ENCODE measurements around the gene CDCP2. TPM values are rescaled to one million over a fixed set of nuclear protein-coding genes. Genes with fewer than 3 reads are reported as not detected.

CDCP2 gene
- total RNA-seq, 3 donors from 2014 or later: not detected

DNA sequence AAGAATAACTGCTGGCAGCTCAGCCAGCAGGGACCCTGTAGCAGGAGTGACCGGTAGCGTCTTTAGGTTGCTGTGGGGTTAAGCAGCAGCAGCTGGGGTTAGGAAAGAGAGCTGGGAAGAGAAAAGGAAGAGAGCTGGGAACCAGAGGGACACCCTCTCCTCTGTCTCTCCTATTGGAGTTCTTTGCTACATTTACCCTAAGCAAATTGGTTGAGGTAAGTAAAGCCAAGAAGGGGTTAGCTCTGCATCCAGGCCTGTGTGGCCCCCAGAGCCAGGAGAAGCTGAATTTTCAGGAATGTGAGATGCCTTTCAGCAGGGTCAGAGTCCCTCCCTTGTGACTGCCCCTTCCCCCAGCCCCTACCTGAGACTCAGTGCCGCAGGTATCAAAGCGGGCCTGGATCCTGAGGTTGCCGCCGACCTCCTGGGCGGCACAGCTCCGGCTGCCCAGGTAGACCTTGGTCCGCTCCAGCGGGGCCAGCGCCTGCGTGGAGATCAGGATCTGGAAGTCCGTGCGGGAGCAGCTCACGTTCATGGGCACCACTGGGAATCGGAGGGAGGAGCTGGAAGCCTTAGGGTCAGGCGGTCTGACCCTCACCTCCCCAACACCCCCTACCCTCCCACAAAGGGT is 16.4 kb downstream of the CDCP2 start:
- Mint-ChIP-seq H3K36me3 (ENCODE audit: insufficient read depth) (no peaks in the 10 kb centered on the region), H3K9me3 (no peaks in the 10 kb centered on the region), H3K4me3 (no peak overlapping the region), H3K4me1 (ENCODE audit: low read depth) (no peaks in the 10 kb centered on the region), H3K27me3 (ENCODE audit: low read depth) (no peaks in the 10 kb centered on the region)
- ATAC-seq (no peak), DNase-seq (no peak)

DNA sequence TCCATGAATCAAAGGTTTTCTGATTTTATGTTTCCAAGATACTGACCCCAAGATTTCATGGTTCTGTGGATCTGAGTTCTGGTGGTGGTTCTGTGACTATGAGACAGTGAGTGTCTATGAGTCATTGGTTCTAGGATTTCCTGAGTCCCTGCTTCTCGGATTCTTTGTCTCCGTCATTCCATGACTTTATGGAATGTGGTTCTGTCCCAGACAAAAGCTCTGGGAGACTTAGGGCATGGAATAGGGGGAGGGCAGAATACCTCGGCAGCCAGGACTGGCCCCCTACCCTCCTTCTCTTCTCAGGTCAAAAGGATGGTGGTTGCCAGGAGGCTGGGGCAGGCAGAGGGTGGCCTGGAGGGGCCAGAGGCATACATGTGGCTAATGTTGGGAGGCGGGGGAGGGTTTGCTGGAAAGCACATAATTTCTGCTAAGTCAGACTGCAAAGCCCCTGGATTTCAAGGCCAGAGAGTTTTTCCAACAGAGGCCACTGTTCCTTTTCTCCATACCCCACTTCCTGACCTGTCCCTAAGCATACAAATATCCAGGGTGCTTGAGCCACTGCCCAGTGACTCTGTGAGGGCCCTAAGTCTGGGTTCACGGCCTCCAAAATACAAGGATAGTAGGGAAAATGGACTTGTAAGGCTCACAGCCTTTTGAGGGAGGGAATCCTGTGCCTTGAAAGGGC is 17.2 kb downstream of the CDCP2 start:
- no peaks in the 10 kb centered on the region for H3K27me3 Mint-ChIP-seq (ENCODE audit: low read depth)
- no peak overlapping the region for H3K4me3 Mint-ChIP-seq
- ATAC-seq (no peak), DNase-seq (no peak)
- H3K9me3 Mint-ChIP-seq: no peaks in the 10 kb centered on the region
- no peaks in the 10 kb centered on the region for H3K4me1 Mint-ChIP-seq (ENCODE audit: low read depth)
- no peaks in the 10 kb centered on the region for H3K36me3 Mint-ChIP-seq (ENCODE audit: insufficient read depth)

DNA sequence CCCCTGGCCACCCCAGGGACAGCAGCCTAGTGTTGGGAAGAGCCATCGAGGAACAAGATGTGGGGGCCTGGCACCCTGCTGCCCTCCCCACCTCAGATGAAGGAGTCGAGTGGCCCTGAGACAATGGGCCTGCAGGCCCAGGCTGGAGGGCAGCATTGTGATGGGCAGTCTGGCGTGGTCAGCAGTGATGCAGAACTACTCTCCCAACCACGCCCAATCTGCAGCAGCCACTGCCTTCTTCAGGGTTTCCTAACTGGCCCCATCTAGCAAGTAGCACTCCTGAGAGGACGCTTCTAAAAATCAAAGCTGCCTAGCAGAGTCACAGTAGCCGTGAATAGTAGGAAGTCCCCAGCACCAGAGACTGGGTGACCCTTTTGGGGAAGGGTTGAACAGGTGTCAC is 18.5 kb downstream of the CDCP2 start:
- ATAC-seq (no peak), DNase-seq (no peak)
- no peaks in the 10 kb centered on the region for H3K27me3 Mint-ChIP-seq (ENCODE audit: low read depth)
- no peaks in the 10 kb centered on the region for H3K36me3 Mint-ChIP-seq (ENCODE audit: insufficient read depth)
- no peak overlapping the region for H3K4me3 Mint-ChIP-seq
- no peaks in the 10 kb centered on the region for H3K9me3 Mint-ChIP-seq
- no peaks in the 10 kb centered on the region for H3K4me1 Mint-ChIP-seq (ENCODE audit: low read depth)

DNA sequence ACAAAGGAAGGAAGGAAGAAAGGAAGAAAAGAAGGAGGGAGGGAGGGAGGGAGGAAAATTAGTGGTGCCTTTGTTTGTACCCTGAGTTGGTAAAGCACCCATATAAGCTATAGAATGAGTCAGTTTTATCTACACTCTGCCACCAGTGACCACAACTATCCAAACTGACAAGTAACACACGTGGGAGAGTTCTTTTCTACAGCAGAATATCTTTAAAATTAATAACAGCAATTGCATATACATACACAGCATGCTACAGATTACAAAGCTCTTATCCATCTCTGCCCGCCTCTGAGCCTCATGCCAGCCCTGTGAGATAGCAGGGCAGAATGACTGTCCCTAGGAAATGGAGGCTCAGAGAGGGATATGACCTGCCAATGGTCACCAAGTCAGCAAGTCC is 20.3 kb downstream of the CDCP2 start:
- Mint-ChIP-seq H3K9me3 (no peaks in the 10 kb centered on the region), H3K4me1 (ENCODE audit: low read depth) (no peaks in the 10 kb centered on the region), H3K27me3 (ENCODE audit: low read depth) (no peaks in the 10 kb centered on the region), H3K36me3 (ENCODE audit: insufficient read depth) (no peaks in the 10 kb centered on the region), H3K4me3 (no peak overlapping the region)
- DNase-seq: no peak
- no peak for ATAC-seq

DNA sequence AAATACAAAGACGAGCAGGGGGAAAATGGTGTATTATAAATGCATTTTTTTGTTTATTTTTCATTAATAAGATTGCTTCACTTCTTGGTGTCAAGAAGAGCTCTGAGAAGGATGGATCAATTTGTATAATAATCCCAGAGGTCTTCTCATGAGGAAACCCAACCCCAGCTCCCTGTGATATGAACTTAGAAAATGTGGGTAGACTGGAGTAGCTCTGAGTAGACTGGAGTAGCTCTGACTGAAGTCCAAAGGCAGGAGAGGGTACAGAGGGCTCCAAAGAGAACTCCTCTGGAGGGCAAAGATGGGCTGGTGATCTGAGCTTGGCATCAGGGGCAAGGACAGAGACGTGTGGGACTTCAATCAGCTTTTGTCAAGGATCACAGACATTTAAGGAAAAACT is 21.4 kb downstream of the CDCP2 start:
- no peak for DNase-seq
- no peak for ATAC-seq
- H3K27me3 Mint-ChIP-seq (ENCODE audit: low read depth): no peaks in the 10 kb centered on the region
- no peak overlapping the region for H3K4me3 Mint-ChIP-seq
- no peaks in the 10 kb centered on the region for H3K9me3 Mint-ChIP-seq
- no peaks in the 10 kb centered on the region for H3K4me1 Mint-ChIP-seq (ENCODE audit: low read depth)
- H3K36me3 Mint-ChIP-seq (ENCODE audit: insufficient read depth): no peaks in the 10 kb centered on the region

DNA sequence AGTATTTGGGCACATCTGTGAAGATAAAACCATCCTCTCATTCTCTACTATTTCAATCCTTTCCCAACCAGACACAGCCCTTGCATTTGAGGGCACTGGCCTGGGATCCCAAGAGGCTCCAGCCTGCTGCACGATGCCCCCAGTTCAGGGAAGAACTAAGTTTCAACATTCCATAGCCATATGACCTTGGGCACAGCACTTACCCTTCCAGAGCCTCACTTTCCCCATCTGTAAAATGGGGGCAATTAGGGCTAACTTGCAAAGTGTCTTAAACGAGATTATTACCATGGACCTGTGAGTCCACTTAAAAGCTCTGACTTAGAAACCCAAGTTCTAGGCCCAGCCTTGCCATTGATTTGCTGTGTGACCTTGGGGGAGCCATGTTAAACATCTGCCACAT is 22.9 kb downstream of the CDCP2 start:
- no peaks in the 10 kb centered on the region for H3K36me3 Mint-ChIP-seq (ENCODE audit: insufficient read depth)

DNA sequence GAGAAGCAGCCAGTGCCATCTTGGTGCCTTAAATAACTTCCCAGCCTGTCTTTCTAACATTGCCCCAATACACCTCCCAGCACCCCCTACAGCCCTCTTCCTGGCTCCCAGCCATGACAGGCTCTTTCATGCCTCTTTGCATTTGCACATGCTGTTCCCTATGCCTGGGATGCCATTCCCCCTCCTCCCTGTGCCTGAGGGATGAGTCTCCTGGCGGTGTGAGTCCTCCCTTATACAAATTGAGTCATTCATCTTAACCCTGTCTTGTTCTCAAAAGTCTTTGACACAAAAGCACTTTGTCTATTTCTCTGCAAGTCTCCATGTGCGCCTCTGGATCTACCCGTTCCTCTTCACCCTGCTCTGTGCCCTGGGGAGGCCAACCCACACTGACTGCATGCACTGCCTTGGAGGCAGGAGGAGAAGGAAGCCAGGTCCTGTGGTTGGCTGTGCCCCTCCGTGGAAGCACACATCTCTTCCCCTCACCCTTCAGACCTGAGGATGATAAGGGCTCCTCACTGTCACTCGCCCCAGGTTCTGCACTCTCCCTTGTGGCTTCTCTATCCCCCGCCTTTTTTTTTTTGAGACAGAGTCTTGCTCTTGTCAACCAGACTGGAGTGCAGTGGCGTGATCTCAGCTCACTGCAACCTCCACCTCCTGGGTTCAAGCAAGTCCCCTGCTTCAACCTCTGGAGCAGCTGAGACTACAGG is 25.1 kb downstream of the CDCP2 start:
- H3K9me3 Mint-ChIP-seq: no peaks in the 10 kb centered on the region
- H3K36me3 Mint-ChIP-seq (ENCODE audit: insufficient read depth): no peaks in the 10 kb centered on the region
- no peak for DNase-seq
- H3K27me3 Mint-ChIP-seq (ENCODE audit: low read depth): no peaks in the 10 kb centered on the region
- peaks cover 2% of the 10 kb centered on the region for H3K4me1 Mint-ChIP-seq (ENCODE audit: low read depth)
- H3K4me3 Mint-ChIP-seq: no peak overlapping the region
- ATAC-seq: no peak

More for the DNA sequence above, 22.9 kb downstream of the CDCP2 start:
- no peak overlapping the region for H3K4me3 Mint-ChIP-seq
- H3K4me1 Mint-ChIP-seq (ENCODE audit: low read depth): no peaks in the 10 kb centered on the region
- ATAC-seq (no peak), DNase-seq (no peak)
- no peaks in the 10 kb centered on the region for H3K27me3 Mint-ChIP-seq (ENCODE audit: low read depth)
- H3K9me3 Mint-ChIP-seq: no peaks in the 10 kb centered on the region

DNA sequence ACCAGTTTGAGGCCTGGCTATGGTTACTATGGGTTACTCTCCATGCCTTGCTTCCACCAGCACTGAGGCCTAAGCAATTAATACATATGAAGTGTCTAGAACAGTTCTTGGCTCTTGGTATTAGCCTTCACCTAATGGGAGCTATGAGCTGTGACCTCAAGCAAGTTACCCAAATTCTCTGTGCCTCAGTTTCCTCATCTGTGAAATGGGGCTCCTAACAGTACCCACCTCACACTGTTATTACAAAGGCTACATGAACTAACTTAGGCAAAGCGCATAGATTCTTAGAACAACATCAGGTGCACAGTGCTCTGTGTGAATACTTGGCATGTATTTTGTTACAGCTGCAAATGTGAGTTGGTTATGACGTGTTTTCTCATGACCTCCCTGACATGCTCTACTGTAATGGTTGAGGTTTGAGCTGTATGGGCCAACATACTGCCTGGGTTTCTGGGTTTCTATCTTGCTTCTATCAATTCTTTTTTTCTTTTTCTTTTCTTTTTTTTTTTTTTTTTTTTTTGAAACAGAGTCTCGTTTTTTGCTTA is 26.5 kb downstream of the CDCP2 start:
- Mint-ChIP-seq H3K9me3 (no peaks in the 10 kb centered on the region), H3K36me3 (ENCODE audit: insufficient read depth) (no peaks in the 10 kb centered on the region), H3K27me3 (ENCODE audit: low read depth) (peaks cover 6% of the 10 kb centered on the region), H3K4me3 (no peak overlapping the region), H3K4me1 (ENCODE audit: low read depth) (peaks cover 8% of the 10 kb centered on the region)
- DNase-seq (no peak), ATAC-seq (no peak)

DNA sequence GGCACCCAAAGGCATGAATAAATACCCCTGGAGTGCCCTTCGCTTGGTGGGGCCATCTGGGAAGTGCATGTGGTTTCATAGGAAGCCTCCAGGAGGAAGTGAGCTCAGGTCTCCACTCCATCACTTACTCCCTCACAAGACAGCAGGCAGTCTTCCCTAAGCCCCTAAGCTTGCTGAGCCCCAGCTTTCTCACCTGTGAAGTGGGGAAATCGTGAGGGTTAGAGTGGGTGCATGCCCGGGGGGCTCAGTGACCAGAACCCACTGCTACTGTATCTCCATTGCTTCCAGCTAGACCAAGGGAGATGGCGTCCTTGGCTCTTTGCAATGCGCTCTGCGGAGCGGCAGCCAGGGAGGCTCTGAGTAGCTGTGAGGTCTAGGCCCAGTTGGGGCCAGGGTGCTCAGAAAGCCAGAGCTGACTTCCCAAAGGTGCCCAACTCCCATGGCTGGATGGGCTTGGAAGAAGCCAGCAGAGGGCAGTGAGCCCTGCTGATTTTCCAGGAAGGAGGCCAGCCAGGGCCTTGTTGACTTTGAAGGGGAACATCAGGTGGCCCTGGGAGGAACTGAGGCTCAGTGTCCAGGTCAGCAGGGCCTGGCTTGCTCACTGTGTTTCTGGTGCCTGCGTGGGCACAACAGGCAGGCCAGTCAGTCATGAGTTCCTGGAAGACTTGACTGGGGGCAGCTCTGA is 27.3 kb downstream of the CDCP2 start:
- no peaks in the 10 kb centered on the region for H3K9me3 Mint-ChIP-seq
- ATAC-seq: no peak
- no peaks in the 10 kb centered on the region for H3K36me3 Mint-ChIP-seq (ENCODE audit: insufficient read depth)
- peaks cover 8% of the 10 kb centered on the region for H3K4me1 Mint-ChIP-seq (ENCODE audit: low read depth)
- H3K4me3 Mint-ChIP-seq: no peak overlapping the region
- peaks cover 7% of the 10 kb centered on the region for H3K27me3 Mint-ChIP-seq (ENCODE audit: low read depth)
- no peak for DNase-seq

DNA sequence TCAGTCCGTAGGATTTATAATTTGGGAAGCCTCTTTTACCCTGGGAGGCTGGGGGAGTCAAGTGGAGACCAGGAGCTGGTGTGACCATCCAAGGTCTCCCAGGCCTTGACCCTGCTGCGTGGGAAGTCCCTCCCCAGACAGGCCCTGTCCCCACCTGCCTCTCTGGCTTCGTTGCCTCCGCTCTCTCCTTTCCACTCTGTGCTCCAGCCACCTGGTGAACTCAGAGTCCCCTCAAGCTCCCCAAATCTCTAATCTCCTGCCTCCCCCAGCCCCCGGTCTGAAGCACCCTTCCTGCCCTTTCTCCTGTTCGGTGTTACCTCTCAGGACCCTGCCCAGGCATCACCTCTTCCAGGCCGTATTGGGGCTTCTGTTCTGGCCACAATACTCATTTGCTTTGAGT is 27.9 kb downstream of the CDCP2 start:
- Mint-ChIP-seq H3K9me3 (no peaks in the 10 kb centered on the region), H3K4me1 (ENCODE audit: low read depth) (peaks cover 8% of the 10 kb centered on the region), H3K4me3 (no peak overlapping the region), H3K36me3 (ENCODE audit: insufficient read depth) (no peaks in the 10 kb centered on the region), H3K27me3 (ENCODE audit: low read depth) (peaks cover 7% of the 10 kb centered on the region)
- ATAC-seq (no peak), DNase-seq (no peak)

DNA sequence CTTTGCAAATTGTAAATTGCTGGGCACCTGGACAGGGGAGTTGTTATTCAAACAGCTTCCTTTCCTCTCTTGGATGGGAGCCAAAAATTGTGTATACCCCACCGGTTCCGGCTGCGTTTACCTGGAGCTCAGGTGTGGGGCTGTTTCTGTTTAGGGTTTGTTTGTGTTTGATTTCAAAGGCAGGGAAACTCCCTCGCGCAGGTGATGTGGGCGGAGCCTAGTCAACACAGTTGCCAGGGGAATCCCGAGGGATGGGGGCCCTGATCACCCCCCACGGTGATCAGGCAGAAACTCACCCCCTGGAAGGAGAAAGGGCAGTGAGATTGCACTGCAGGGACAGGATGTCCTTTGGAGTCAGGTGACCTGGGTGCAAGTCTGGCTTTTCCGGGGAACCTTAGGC is 28.3 kb downstream of the CDCP2 start:
- H3K36me3 Mint-ChIP-seq (ENCODE audit: insufficient read depth): no peaks in the 10 kb centered on the region
- no peak for DNase-seq
- no peak for ATAC-seq
- H3K4me3 Mint-ChIP-seq: no peak overlapping the region
- peaks cover 7% of the 10 kb centered on the region for H3K27me3 Mint-ChIP-seq (ENCODE audit: low read depth)
- peaks cover 8% of the 10 kb centered on the region for H3K4me1 Mint-ChIP-seq (ENCODE audit: low read depth)
- H3K9me3 Mint-ChIP-seq: no peaks in the 10 kb centered on the region

DNA sequence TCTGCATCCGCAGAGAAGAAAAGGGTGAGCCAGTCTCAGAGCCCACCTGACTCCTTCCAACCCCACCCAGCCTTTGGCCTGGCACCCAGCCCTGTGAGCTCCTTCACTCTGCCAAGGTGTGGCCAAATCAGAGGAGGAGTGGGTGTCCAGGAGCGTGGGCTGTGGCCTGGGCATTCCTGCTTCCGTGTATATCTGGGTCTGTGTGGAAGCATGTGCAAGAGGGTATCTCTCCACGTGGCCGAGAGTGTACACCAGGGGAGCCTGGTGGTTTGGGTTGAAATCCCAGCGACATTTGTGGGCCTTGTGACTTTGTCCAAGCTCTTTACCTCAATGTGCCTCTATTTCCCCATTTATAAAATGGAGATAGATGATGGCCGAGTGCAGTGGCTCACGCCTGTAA is 29.8 kb downstream of the CDCP2 start:
- H3K4me3 Mint-ChIP-seq: no peak overlapping the region
- no peaks in the 10 kb centered on the region for H3K36me3 Mint-ChIP-seq (ENCODE audit: insufficient read depth)
- no peak for ATAC-seq
- no peak for DNase-seq
- H3K9me3 Mint-ChIP-seq: no peaks in the 10 kb centered on the region
- H3K4me1 Mint-ChIP-seq (ENCODE audit: low read depth): peaks cover 8% of the 10 kb centered on the region
- peaks cover 7% of the 10 kb centered on the region for H3K27me3 Mint-ChIP-seq (ENCODE audit: low read depth)

DNA sequence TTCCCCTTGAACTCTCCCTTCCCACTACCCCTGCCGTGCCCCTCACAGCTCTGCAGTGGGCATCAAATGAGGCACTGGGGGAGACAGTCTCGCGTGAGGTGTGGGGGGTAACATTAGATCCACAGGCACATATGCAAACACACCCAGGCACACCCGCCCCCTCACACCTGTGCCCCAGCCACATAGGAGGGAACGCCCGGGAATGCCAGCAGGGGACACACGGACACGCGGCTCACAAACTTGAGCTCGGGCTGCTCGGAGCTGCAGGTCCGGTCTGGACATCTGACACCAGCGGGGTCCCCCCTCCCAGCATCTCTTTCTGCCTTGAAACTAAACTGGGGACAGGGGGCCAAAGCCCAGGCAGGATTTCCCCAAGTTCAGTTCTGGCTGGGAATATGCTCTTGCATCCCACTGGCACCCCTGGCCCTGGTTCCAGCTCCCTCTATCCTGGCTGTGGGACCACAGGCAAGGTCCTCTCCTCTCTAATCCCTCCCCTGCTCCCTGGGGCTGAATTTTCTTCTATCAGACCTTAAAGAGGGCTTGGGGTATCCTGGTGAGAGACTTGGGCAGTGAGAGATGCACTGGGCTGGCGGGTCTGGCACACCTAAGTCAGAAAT is 30.6 kb downstream of the CDCP2 start:
- no peak for ATAC-seq
- no peaks in the 10 kb centered on the region for H3K36me3 Mint-ChIP-seq (ENCODE audit: insufficient read depth)
- H3K4me1 Mint-ChIP-seq (ENCODE audit: low read depth): peaks cover 8% of the 10 kb centered on the region
- H3K27me3 Mint-ChIP-seq (ENCODE audit: low read depth): peaks cover 7% of the 10 kb centered on the region
- H3K9me3 Mint-ChIP-seq: no peaks in the 10 kb centered on the region
- no peak for DNase-seq
- peak overlapping the region; percentile 26 for H3K4me3 Mint-ChIP-seq

DNA sequence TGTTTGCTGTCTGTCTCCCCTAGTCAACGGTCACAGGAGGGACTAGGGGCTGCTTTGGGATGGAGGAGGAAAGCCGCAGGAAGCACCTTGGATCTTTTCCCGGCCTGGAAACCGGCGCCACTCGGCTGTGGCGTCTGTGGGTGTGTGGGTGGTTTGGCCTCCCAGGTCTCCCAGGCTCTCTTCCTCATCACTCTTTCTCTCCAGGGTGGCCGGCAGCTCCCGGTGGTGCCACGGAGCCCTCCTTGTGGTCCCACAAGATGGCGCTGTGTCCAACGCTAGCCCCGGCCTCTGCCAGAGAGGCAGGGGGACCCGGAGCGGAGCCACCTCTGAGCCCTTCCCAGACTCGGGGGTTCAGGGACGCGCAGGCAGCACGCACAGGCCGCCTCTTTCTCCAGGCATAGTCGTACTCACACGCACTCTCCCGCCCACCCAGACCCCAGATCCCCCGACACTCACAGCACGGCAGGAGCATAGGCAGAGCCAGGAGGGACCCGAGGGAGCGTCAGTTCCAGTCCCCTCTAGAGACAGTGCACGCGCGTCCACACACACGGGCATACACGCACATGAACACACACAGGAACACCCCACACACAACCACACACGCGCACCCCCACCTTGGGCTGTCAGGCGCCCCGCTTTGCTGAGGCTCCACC is 31.2 kb downstream of the CDCP2 start:
- Mint-ChIP-seq H3K27me3 (ENCODE audit: low read depth) (peaks cover 7% of the 10 kb centered on the region), H3K36me3 (ENCODE audit: insufficient read depth) (no peaks in the 10 kb centered on the region), H3K4me1 (ENCODE audit: low read depth) (peaks cover 8% of the 10 kb centered on the region), H3K4me3 (peak overlapping the region; percentile 26), H3K9me3 (no peaks in the 10 kb centered on the region)
- DNase-seq (peak; percentile 57), ATAC-seq (peak; percentile 86 to 88)

Data from activated T-cell treated with anti-CD3 and anti-CD28 coated beads, Interleukin-2, amount 50 U/mL, for 4 hours (primary cell).